Measurements from ENCODE around the gene EMSY. TPM values are rescaled to one million over a fixed set of nuclear protein-coding genes. Genes with fewer than 3 reads are reported as not detected.
A peak's percentile ranks its signal among the peaks of the same experiment; 100 is the strongest.
"Not testable (repeated sequence)": the region's sequence is repeated elsewhere in the genome, so short reads cannot be mapped to it uniquely, and the experiment has no call there.

EMSY gene
- total and polyA plus RNA-seq, 4 experiments from 2014 or later: 9.5 to 52.9 (median 34.9) TPM

DNA sequence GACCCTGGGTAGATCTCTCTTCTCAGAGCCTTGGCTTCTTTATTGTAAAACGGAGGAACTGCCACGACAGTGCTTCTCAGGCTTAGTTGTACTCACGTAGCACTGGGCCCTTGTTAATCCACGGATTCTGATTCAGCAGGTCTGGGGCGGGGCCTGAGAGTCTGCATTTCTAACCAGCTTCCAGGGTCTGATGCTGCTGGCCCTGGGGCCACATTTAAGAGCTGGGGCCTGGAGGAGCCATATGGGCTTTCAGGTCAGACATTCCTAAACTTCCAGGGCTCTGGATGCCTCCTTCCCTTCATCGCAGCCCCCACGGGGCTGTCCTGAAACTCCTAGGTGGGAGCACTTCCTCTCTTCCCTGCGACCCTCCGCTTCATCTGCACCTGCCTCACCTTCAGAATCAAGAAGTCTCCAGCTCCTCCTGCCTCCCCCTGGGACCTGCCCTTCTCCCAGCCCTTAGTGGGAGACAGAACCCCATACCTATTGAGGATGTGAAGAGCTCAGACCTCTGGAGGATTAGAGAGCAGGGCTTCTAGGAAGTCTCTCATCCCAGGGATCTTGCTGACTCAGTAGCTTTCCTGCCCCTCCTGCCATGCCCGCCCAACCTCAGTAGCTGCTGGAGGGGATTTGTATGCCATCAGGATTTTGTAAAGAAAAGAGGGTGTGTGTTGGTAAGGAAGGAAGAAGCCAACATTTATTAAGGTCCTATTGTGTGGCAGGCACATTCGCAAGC lies 133.3 kb downstream of the EMSY start:
- H3K36me3 Mint-ChIP-seq: no peaks in the 10 kb centered on the region
- H3K9me3 Mint-ChIP-seq: peaks cover 0 to 1% (median 0%) of the 10 kb centered on the region in 8 donors
- Histone ChIP-seq H3K27ac (ENCODE audit: low read depth, low read length) (no peak overlapping the region), H3K9me3 (ENCODE audit: control insufficient read depth in 1 of 2, low read length in 2 of 2) (no peaks in the 10 kb centered on the region), H3K36me3 (ENCODE audit: insufficient read depth, low read length) (no peaks in the 10 kb centered on the region), H3K4me3 (ENCODE audit: low read length in 2 of 2) (no peak overlapping the region), H3K4me1 (ENCODE audit: insufficient read depth, low read length) (no peaks in the 10 kb centered on the region), H3K27me3 (ENCODE audit: insufficient read depth, low read length) (no peaks in the 10 kb centered on the region)
- H3K4me3 Mint-ChIP-seq: no peak overlapping the region
- H3K27me3 Mint-ChIP-seq: peaks cover 2% of the 10 kb centered on the region in 2 donors
- no peak for DNase-seq
- peak overlapping the region in 1 of 7 donors; percentile 31 for H3K27ac Mint-ChIP-seq
- intact Hi-C loops (cut with micrococcal nuclease): no loop called here
- H3K4me1 Mint-ChIP-seq: no peaks in the 10 kb centered on the region
- CTCF ChIA-PET (ENCODE audit: partially characterized antibody): interaction anchor here (1.0 to 1.2 kb wide), 2 partner anchors 9 to 102 kb away, joined by 3 read pairs; no protein-coding TSS in a partner anchor
- POLR2A ChIA-PET (ENCODE audit: partially characterized antibody): no interaction called here

DNA sequence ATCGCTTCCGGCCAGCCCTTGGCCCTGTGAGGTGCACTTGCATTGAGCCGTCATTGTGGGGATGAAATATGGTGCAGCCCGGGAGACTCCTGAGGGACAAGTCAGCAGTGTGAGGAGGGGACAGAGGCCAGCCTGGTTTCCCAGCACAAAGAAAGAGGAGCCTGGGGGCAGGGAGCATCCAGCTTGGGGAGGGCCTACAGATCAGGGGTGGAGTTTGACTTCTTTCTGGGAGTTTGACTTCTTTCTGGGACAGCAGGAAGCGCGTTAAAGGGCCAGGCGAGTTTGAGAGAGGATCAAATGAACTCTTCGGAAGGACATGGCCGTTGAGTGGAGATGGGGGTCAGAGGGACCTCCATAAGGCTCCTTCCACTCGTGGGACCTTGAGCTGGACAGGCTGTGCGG lies 133.8 kb downstream of the EMSY start:
- Mint-ChIP-seq H3K4me3 (no peak overlapping the region), H3K27me3 (peaks cover 2% of the 10 kb centered on the region in 2 donors), H3K27ac (no peak overlapping the region), H3K9me3 (no peaks in the 10 kb centered on the region), H3K4me1 (no peaks in the 10 kb centered on the region), H3K36me3 (no peaks in the 10 kb centered on the region)
- H3K27ac ChIP-seq (ENCODE audit: low read depth, low read length): no peak overlapping the region
- no peaks in the 10 kb centered on the region for H3K27me3 ChIP-seq (ENCODE audit: insufficient read depth, low read length)
- no peak overlapping the region for H3K4me3 ChIP-seq (ENCODE audit: low read length in 2 of 2)
- CTCF ChIA-PET (ENCODE audit: partially characterized antibody): interaction anchor here (1.2 kb wide), 1 partner anchor 101 kb away, joined by 3 read pairs; no protein-coding TSS in a partner anchor
- POLR2A ChIA-PET (ENCODE audit: partially characterized antibody): no interaction called here
- H3K36me3 ChIP-seq (ENCODE audit: insufficient read depth, low read length): no peaks in the 10 kb centered on the region
- no peak for DNase-seq
- intact Hi-C loops (cut with micrococcal nuclease): no loop called here
- H3K9me3 ChIP-seq (ENCODE audit: control insufficient read depth in 1 of 2, low read length in 2 of 2): no peaks in the 10 kb centered on the region
- H3K4me1 ChIP-seq (ENCODE audit: insufficient read depth, low read length): no peaks in the 10 kb centered on the region

DNA sequence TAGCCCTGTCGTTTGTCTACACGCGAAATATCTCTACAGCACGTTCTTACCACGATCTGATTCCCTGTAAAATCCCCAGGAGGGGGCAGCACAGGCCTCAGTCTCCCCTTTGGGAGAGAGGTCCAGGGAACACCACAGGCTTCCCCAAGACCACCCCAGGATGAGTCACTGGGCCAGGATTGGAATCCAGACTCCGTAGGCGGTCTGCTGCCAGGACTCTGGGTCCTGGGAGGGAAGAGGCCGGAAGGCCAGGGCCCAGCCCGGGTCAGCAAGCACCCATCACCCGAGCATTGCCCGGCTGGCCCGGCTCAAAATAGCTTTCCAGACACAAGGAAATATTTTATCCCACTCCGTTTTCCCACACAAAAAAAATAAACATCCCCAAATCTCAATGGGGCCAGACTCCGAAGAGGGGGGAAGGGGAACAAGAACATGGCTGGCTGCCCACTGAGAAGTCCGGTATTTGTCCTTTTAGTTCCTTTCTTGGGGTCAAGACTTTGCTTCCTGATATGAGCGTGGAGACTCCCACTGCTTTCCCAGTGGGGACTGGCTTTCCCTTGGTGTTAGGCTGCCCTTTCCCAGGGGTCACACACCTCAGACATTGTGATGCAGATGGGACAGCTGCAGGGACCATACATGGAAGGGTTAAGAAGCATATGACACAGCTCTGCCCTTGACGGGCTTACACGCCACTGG lies 134.4 kb downstream of the EMSY start:
- CTCF ChIA-PET (ENCODE audit: partially characterized antibody): no interaction called here
- no peaks in the 10 kb centered on the region for H3K27me3 ChIP-seq (ENCODE audit: insufficient read depth, low read length)
- H3K4me1 ChIP-seq (ENCODE audit: insufficient read depth, low read length): no peaks in the 10 kb centered on the region
- Mint-ChIP-seq H3K4me3 (no peak overlapping the region), H3K27ac (no peak overlapping the region), H3K36me3 (no peaks in the 10 kb centered on the region), H3K9me3 (no peaks in the 10 kb centered on the region), H3K4me1 (no peaks in the 10 kb centered on the region), H3K27me3 (peaks cover 2% of the 10 kb centered on the region in 2 donors)
- no peak overlapping the region for H3K27ac ChIP-seq (ENCODE audit: low read depth, low read length)
- POLR2A ChIA-PET (ENCODE audit: partially characterized antibody): no interaction called here
- intact Hi-C loops (cut with micrococcal nuclease): no loop called here
- no peaks in the 10 kb centered on the region for H3K9me3 ChIP-seq (ENCODE audit: control insufficient read depth in 1 of 2, low read length in 2 of 2)
- H3K4me3 ChIP-seq (ENCODE audit: low read length in 2 of 2): no peak overlapping the region
- H3K36me3 ChIP-seq (ENCODE audit: insufficient read depth, low read length): no peaks in the 10 kb centered on the region
- no peak for DNase-seq

DNA sequence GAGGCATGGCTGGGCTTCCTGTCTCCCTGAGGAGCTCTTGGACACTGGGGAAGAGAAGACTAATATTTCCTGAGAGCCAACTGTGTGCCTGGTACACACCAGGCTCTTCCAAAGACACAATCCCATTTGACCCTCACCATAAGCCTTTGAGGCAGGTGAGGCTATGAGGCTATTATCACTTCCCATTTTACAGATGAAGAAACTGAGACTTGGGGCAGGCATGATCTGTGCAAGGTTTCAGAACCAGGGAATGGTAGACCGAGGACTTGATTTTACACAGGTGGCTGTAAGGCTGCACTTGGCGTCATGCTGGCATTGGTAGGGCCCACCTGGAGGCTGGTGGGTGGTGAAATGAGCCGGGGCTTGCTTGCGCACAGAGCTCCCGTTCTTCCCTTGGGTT lies 134.9 kb downstream of the EMSY start:
- no peak overlapping the region for H3K27ac ChIP-seq (ENCODE audit: low read depth, low read length)
- H3K27me3 ChIP-seq (ENCODE audit: insufficient read depth, low read length): no peaks in the 10 kb centered on the region
- no peaks in the 10 kb centered on the region for H3K36me3 ChIP-seq (ENCODE audit: insufficient read depth, low read length)
- H3K4me3 ChIP-seq (ENCODE audit: low read length in 2 of 2): no peak overlapping the region
- no peaks in the 10 kb centered on the region for H3K36me3 Mint-ChIP-seq
- H3K27ac Mint-ChIP-seq: no peak overlapping the region
- H3K4me1 Mint-ChIP-seq: no peaks in the 10 kb centered on the region
- no peaks in the 10 kb centered on the region for H3K9me3 Mint-ChIP-seq
- intact Hi-C loops (cut with micrococcal nuclease): no loop called here
- no peak overlapping the region for H3K4me3 Mint-ChIP-seq
- peaks cover 0 to 2% of the 10 kb centered on the region in 2 donors for H3K27me3 Mint-ChIP-seq
- ChIA-PET POLR2A (ENCODE audit: partially characterized antibody) (no interaction called here), CTCF (ENCODE audit: partially characterized antibody) (no interaction called here)
- DNase-seq: no peak
- no peaks in the 10 kb centered on the region for H3K9me3 ChIP-seq (ENCODE audit: control insufficient read depth in 1 of 2, low read length in 2 of 2)
- H3K4me1 ChIP-seq (ENCODE audit: insufficient read depth, low read length): no peaks in the 10 kb centered on the region

DNA sequence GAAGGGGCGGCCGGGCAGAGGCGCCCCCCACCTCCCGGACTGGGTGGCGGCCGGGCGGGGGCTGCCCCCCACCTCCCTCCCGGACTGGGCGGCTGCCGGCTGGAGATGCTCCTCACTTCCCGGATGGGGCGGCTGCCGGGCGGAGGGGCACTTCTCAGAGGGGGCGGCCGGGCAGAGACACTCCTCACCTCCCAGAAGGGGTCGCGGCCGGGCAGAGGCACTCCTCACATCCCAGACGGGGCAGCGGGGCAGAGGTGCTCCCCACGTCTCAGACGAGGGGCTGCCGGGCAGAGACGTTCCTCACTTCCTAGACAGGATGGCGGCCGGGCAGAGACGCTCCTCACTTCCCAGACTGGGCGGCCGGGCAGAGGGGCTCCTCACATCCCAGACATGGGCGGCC lies 137.7 kb downstream of the EMSY start:
- H3K36me3 Mint-ChIP-seq; H3K9me3 Mint-ChIP-seq; H3K4me1 ChIP-seq (ENCODE audit: insufficient read depth, low read length); intact Hi-C loops (cut with micrococcal nuclease); H3K27me3 Mint-ChIP-seq; CTCF ChIA-PET (ENCODE audit: partially characterized antibody); H3K36me3 ChIP-seq (ENCODE audit: insufficient read depth, low read length); H3K27ac ChIP-seq (ENCODE audit: low read depth, low read length); H3K27ac Mint-ChIP-seq; POLR2A ChIA-PET (ENCODE audit: partially characterized antibody); H3K27me3 ChIP-seq (ENCODE audit: insufficient read depth, low read length); DNase-seq; H3K4me1 Mint-ChIP-seq; H3K9me3 ChIP-seq (ENCODE audit: control insufficient read depth in 1 of 2, low read length in 2 of 2); H3K4me3 ChIP-seq (ENCODE audit: low read length in 2 of 2); H3K4me3 Mint-ChIP-seq: not testable (repeated sequence)

DNA sequence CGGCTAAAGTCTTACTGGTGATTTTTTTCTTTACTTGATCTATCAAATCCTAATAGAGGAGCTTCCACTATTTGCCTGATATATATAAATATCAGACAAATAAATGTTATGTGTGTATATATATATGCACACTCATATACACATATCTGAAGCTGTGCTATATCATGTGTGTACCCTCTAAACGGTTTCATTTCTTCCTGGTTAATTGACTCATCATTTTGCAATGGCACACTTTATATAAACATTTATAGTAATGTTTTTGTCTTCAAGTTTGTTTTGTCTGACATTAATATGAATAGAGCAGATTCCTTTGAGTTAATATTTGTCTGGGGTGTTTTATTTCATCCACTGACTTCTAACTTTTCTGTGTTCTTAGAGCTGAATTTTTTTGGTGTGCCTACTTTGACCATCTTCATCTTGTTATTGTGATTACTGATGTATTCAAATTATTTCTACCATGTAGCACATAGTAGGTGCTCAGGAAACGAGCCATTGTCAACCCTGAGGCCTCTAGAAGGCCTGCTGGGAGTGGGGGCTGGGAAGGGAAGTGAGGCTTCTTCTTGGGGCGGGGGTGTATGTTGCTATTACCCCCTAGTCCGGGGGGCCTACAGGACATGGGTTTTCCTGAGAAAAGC lies 143.1 kb downstream of the EMSY start:
- Mint-ChIP-seq H3K36me3 (no peaks in the 10 kb centered on the region), H3K27me3 (no peaks in the 10 kb centered on the region), H3K27ac (peak overlapping the region in 6 of 7 donors; percentile 50 to 88 (median 70)), H3K9me3 (peaks cover 0 to 2% (median 0%) of the 10 kb centered on the region in 8 donors), H3K4me3 (peak overlapping the region in 2 of 8 donors; percentile 8 to 49), H3K4me1 (peaks cover 2 to 47% (median 11%) of the 10 kb centered on the region in 4 donors)
- no peaks in the 10 kb centered on the region for H3K36me3 ChIP-seq (ENCODE audit: insufficient read depth, low read length)
- no peak overlapping the region for H3K27ac ChIP-seq (ENCODE audit: low read depth, low read length)
- intact Hi-C loops (cut with micrococcal nuclease): no loop called here
- ChIA-PET CTCF (ENCODE audit: partially characterized antibody) (interaction anchor here (1.4 kb wide), 1 partner anchor 12 kb away, joined by 3 read pairs; no protein-coding TSS in a partner anchor), POLR2A (ENCODE audit: partially characterized antibody) (no interaction called here)
- peaks cover 25% of the 10 kb centered on the region for H3K4me1 ChIP-seq (ENCODE audit: insufficient read depth, low read length)
- H3K27me3 ChIP-seq (ENCODE audit: insufficient read depth, low read length): no peaks in the 10 kb centered on the region
- DNase-seq: no peak
- no peak overlapping the region for H3K4me3 ChIP-seq (ENCODE audit: low read length in 2 of 2)
- H3K9me3 ChIP-seq (ENCODE audit: control insufficient read depth in 1 of 2, low read length in 2 of 2): no peaks in the 10 kb centered on the region

All from CD4-positive, alpha-beta memory T cell (primary cell).